ENCODE measurements around the gene ZNF654. TPM values are rescaled to one million over a fixed set of nuclear protein-coding genes. Genes with fewer than 3 reads are reported as not detected.

ZNF654 gene
- total and polyA plus RNA-seq, 10 of the 15 experiments (the other 5 are each of a cell fraction or from before 2014, with no cell fraction given): 2.7 to 14.2 (median 10.0) TPM

- TF ChIP-seq ZBTB40 (IDR thresholded peaks at IDR 0.05; ENCODE audit: borderline replicate concordance) (no peak), POU2F2 (IDR thresholded peaks at IDR 0.05; ENCODE audit: borderline replicate concordance, low read depth, low read length) (peak; percentile 96), E2F8 (IDR thresholded peaks at IDR 0.05; ENCODE audit: low read depth, partially characterized antibody) (no peak), PRDM15 (CRISPR knock-in tag; IDR thresholded peaks at IDR 0.05) (no peak), PML (IDR thresholded peaks at IDR 0.05; ENCODE audit: low read length) (no peak), CEBPZ (IDR thresholded peaks at IDR 0.05; ENCODE audit: low read depth, low read length) (no peak), SKIL (IDR thresholded peaks at IDR 0.05; ENCODE audit: low read depth, poor library complexity, severe bottlenecking) (no peak), JUNB (IDR thresholded peaks at IDR 0.05) (0 out of 2 replicates have a peak, but pooled peaks have one; percentile 5), NKRF (conservative IDR thresholded peaks at IDR 0.05) (no peak), ZNF274 (IDR thresholded peaks at IDR 0.05; ENCODE audit: insufficient read depth, insufficient read length) (no peak)
These were observed 27.4 kb upstream of the ZNF654 start (continued) for GRCh38 chr3:88031642-88032077.
